Measurements from ENCODE around the gene APP.
"Not testable (repeated sequence)": the region's sequence is repeated elsewhere in the genome, so short reads cannot be mapped to it uniquely, and the experiment has no call there.

The APP gene

GRCh38 chr21:25929856-25930520, 240.6 kb downstream of the APP start:
- Histone ChIP-seq H3K9me3 (ENCODE audit: low read length) (peaks cover 12% of the 10 kb centered on the region), H3K4me3 (ENCODE audit: low read length) (no peak overlapping the region), H3K36me3 (ENCODE audit: insufficient read depth, low read length) (peaks cover 16% of the 10 kb centered on the region), H3K27me3 (ENCODE audit: insufficient read depth, low read length) (no peaks in the 10 kb centered on the region), H2AFZ (ENCODE audit: low read depth, low read length) (no peak overlapping the region), H3K4me1 (ENCODE audit: insufficient read depth, low read length) (peaks cover 18% of the 10 kb centered on the region)

- H3K4me3 ChIP-seq (ENCODE audit: low read length) = no peak overlapping the region
- H3K36me3 ChIP-seq (ENCODE audit: insufficient read depth, low read length) = peaks cover 10% of the 10 kb centered on the region
- peaks cover 18% of the 10 kb centered on the region for H3K4me1 ChIP-seq (ENCODE audit: insufficient read depth, low read length)
- H3K9me3 ChIP-seq (ENCODE audit: low read length) = peaks cover 12% of the 10 kb centered on the region
- H2AFZ ChIP-seq (ENCODE audit: low read depth, low read length) = no peak overlapping the region
- H3K27me3 ChIP-seq (ENCODE audit: insufficient read depth, low read length) = no peaks in the 10 kb centered on the region
These were observed 243.2 kb downstream of the APP start for GRCh38 chr21:25927195-25927880.

- peaks cover 12% of the 10 kb centered on the region for H3K4me1 ChIP-seq (ENCODE audit: insufficient read depth, low read length)
- no peak overlapping the region for H3K4me3 ChIP-seq (ENCODE audit: low read length)
- H3K9me3 ChIP-seq (ENCODE audit: low read length) = peaks cover 12% of the 10 kb centered on the region
- H3K27me3 ChIP-seq (ENCODE audit: insufficient read depth, low read length) = no peaks in the 10 kb centered on the region
- H2AFZ ChIP-seq (ENCODE audit: low read depth, low read length) = no peak overlapping the region
- peaks cover 10% of the 10 kb centered on the region for H3K36me3 ChIP-seq (ENCODE audit: insufficient read depth, low read length)
These were observed 244.6 kb downstream of the APP start for GRCh38 chr21:25925936-25926335.

- peaks cover 6% of the 10 kb centered on the region for H3K4me1 ChIP-seq (ENCODE audit: insufficient read depth, low read length)
- peaks cover 12% of the 10 kb centered on the region for H3K9me3 ChIP-seq (ENCODE audit: low read length)
- no peaks in the 10 kb centered on the region for H3K27me3 ChIP-seq (ENCODE audit: insufficient read depth, low read length)
- H3K36me3 ChIP-seq (ENCODE audit: insufficient read depth, low read length) = peaks cover 10% of the 10 kb centered on the region
- H3K4me3 ChIP-seq (ENCODE audit: low read length) = no peak overlapping the region
- no peak overlapping the region for H2AFZ ChIP-seq (ENCODE audit: low read depth, low read length)
These were observed 245.3 kb downstream of the APP start for GRCh38 chr21:25925064-25925800.

GRCh38 chr21:25918152-25918551, 252.4 kb downstream of the APP start:
- H2AFZ ChIP-seq (ENCODE audit: low read depth, low read length); H3K4me3 ChIP-seq (ENCODE audit: low read length); H3K36me3 ChIP-seq (ENCODE audit: insufficient read depth, low read length); H3K4me1 ChIP-seq (ENCODE audit: insufficient read depth, low read length); H3K9me3 ChIP-seq (ENCODE audit: low read length); H3K27me3 ChIP-seq (ENCODE audit: insufficient read depth, low read length): not testable (repeated sequence)

GRCh38 chr21:25916226-25916625, 254.3 kb downstream of the APP start:
- Histone ChIP-seq H3K9me3 (ENCODE audit: low read length) (peaks cover 6% of the 10 kb centered on the region), H3K36me3 (ENCODE audit: insufficient read depth, low read length) (peaks cover 3% of the 10 kb centered on the region), H3K4me3 (ENCODE audit: low read length) (no peak overlapping the region), H2AFZ (ENCODE audit: low read depth, low read length) (no peak overlapping the region), H3K27me3 (ENCODE audit: insufficient read depth, low read length) (no peaks in the 10 kb centered on the region), H3K4me1 (ENCODE audit: insufficient read depth, low read length) (no peaks in the 10 kb centered on the region)

- Histone ChIP-seq H3K36me3 (ENCODE audit: insufficient read depth, low read length) (peaks cover 8% of the 10 kb centered on the region), H3K9me3 (ENCODE audit: low read length) (peaks cover 6% of the 10 kb centered on the region), H3K4me1 (ENCODE audit: insufficient read depth, low read length) (no peaks in the 10 kb centered on the region), H2AFZ (ENCODE audit: low read depth, low read length) (no peak overlapping the region), H3K27me3 (ENCODE audit: insufficient read depth, low read length) (no peaks in the 10 kb centered on the region), H3K4me3 (ENCODE audit: low read length) (no peak overlapping the region)
These were observed 257.1 kb downstream of the APP start for GRCh38 chr21:25913479-25913878.

- Histone ChIP-seq H3K36me3 (ENCODE audit: insufficient read depth, low read length) (peaks cover 8% of the 10 kb centered on the region), H2AFZ (ENCODE audit: low read depth, low read length) (no peak overlapping the region), H3K27me3 (ENCODE audit: insufficient read depth, low read length) (no peaks in the 10 kb centered on the region), H3K4me1 (ENCODE audit: insufficient read depth, low read length) (peaks cover 3% of the 10 kb centered on the region), H3K9me3 (ENCODE audit: low read length) (peaks cover 6% of the 10 kb centered on the region), H3K4me3 (ENCODE audit: low read length) (no peak overlapping the region)
These were observed 258.2 kb downstream of the APP start for GRCh38 chr21:25912402-25912746.

- Histone ChIP-seq H3K9me3 (ENCODE audit: low read length) (peaks cover 6% of the 10 kb centered on the region), H3K4me1 (ENCODE audit: insufficient read depth, low read length) (peaks cover 3% of the 10 kb centered on the region), H3K27me3 (ENCODE audit: insufficient read depth, low read length) (no peaks in the 10 kb centered on the region), H2AFZ (ENCODE audit: low read depth, low read length) (no peak overlapping the region), H3K36me3 (ENCODE audit: insufficient read depth, low read length) (peaks cover 9% of the 10 kb centered on the region), H3K4me3 (ENCODE audit: low read length) (no peak overlapping the region)
These were observed 258.7 kb downstream of the APP start for GRCh38 chr21:25911730-25912401.

- H3K4me1 ChIP-seq (ENCODE audit: insufficient read depth, low read length) = peaks cover 3% of the 10 kb centered on the region
- no peaks in the 10 kb centered on the region for H3K27me3 ChIP-seq (ENCODE audit: insufficient read depth, low read length)
- no peak overlapping the region for H2AFZ ChIP-seq (ENCODE audit: low read depth, low read length)
- peaks cover 17% of the 10 kb centered on the region for H3K36me3 ChIP-seq (ENCODE audit: insufficient read depth, low read length)
- H3K4me3 ChIP-seq (ENCODE audit: low read length) = no peak overlapping the region
- peaks cover 6% of the 10 kb centered on the region for H3K9me3 ChIP-seq (ENCODE audit: low read length)
These were observed 259.8 kb downstream of the APP start for GRCh38 chr21:25910809-25911208.

GRCh38 chr21:25909341-25909740, 261.2 kb downstream of the APP start:
- no peak overlapping the region for H3K4me3 ChIP-seq (ENCODE audit: low read length)
- H3K27me3 ChIP-seq (ENCODE audit: insufficient read depth, low read length) = no peaks in the 10 kb centered on the region
- peaks cover 6% of the 10 kb centered on the region for H3K9me3 ChIP-seq (ENCODE audit: low read length)
- H3K36me3 ChIP-seq (ENCODE audit: insufficient read depth, low read length) = peaks cover 24% of the 10 kb centered on the region
- H3K4me1 ChIP-seq (ENCODE audit: insufficient read depth, low read length) = peaks cover 3% of the 10 kb centered on the region
- H2AFZ ChIP-seq (ENCODE audit: low read depth, low read length) = no peak overlapping the region

- peaks cover 30% of the 10 kb centered on the region for H3K36me3 ChIP-seq (ENCODE audit: insufficient read depth, low read length)
These were observed 262.1 kb downstream of the APP start for GRCh38 chr21:25908495-25908894.

More at GRCh38 chr21:25908495-25908894, 262.1 kb downstream of the APP start:
- Histone ChIP-seq H2AFZ (ENCODE audit: low read depth, low read length) (no peak overlapping the region), H3K27me3 (ENCODE audit: insufficient read depth, low read length) (no peaks in the 10 kb centered on the region), H3K4me3 (ENCODE audit: low read length) (no peak overlapping the region), H3K4me1 (ENCODE audit: insufficient read depth, low read length) (peaks cover 3% of the 10 kb centered on the region), H3K9me3 (ENCODE audit: low read length) (peaks cover 6% of the 10 kb centered on the region)
